ENCODE data around the gene CNTNAP2. TPM values are rescaled to one million over a fixed set of nuclear protein-coding genes. Genes with fewer than 3 reads are reported as not detected.

The CNTNAP2 gene
- total RNA-seq, 3 donors from 2014 or later (not counting 1 experiment from before 2014, with no cell fraction given), result 0.18 to 1.1 TPM; not detected in 1

DNA sequence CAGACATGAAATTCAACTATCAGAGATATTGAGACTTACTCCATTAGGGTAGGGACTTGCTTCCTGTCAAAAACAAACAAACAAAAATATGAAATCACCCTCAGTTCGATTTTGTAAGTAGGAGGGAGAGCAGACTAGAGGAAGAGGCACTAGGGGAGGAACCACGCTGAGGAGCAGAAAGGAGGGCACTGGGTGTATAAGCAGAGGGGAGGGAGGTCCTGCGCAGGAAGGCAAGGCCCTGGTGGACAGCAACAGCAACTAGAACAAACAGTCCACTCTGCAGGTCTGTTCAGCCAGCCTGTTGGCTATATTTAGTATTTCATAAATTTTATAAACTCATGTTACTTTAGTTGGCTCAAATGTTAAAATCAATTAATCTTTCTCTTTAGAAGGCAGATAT lies 1536.9 kb downstream of the CNTNAP2 start:
- ATAC-seq (no peak), DNase-seq (no peak)
- Histone ChIP-seq H3K4me3 (ENCODE audit: low read length) (no peak overlapping the region), H3K36me3 (ENCODE audit: control insufficient read depth, insufficient read depth, low read length) (no peaks in the 10 kb centered on the region), H3K27ac (ENCODE audit: low read length) (no peak overlapping the region), H3K27me3 (ENCODE audit: control insufficient read depth, insufficient read depth, low read length) (no peaks in the 10 kb centered on the region), H3K4me1 (ENCODE audit: control insufficient read depth, insufficient read depth, low read length) (no peaks in the 10 kb centered on the region), H3K9me3 (ENCODE audit: control insufficient read depth, insufficient read depth, low read length) (no peaks in the 10 kb centered on the region)
- 74% methylated on average over 2 of the region's 3 CpGs for WGBS (ENCODE audit: insufficient coverage)
- Mint-ChIP-seq H3K9me3 (peaks cover 7 to 18% of the 10 kb centered on the region in 2 donors), H3K27ac (no peak overlapping the region), H3K4me1 (no peaks in the 10 kb centered on the region), H3K4me3 (no peak overlapping the region), H3K36me3 (no peaks in the 10 kb centered on the region), H3K27me3 (ENCODE audit: low read depth in 2 of 2) (no peaks in the 10 kb centered on the region)
- TF ChIP-seq, protein P1, sequence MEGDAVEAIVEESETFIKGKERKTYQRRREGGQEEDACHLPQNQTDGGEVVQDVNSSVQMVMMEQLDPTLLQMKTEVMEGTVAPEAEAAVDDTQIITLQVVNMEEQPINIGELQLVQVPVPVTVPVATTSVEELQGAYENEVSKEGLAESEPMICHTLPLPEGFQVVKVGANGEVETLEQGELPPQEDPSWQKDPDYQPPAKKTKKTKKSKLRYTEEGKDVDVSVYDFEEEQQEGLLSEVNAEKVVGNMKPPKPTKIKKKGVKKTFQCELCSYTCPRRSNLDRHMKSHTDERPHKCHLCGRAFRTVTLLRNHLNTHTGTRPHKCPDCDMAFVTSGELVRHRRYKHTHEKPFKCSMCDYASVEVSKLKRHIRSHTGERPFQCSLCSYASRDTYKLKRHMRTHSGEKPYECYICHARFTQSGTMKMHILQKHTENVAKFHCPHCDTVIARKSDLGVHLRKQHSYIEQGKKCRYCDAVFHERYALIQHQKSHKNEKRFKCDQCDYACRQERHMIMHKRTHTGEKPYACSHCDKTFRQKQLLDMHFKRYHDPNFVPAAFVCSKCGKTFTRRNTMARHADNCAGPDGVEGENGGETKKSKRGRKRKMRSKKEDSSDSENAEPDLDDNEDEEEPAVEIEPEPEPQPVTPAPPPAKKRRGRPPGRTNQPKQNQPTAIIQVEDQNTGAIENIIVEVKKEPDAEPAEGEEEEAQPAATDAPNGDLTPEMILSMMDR (IDR thresholded peaks at IDR 0.05), result no peak
- intact Hi-C loops (cut with micrococcal nuclease), result no loop called here

DNA sequence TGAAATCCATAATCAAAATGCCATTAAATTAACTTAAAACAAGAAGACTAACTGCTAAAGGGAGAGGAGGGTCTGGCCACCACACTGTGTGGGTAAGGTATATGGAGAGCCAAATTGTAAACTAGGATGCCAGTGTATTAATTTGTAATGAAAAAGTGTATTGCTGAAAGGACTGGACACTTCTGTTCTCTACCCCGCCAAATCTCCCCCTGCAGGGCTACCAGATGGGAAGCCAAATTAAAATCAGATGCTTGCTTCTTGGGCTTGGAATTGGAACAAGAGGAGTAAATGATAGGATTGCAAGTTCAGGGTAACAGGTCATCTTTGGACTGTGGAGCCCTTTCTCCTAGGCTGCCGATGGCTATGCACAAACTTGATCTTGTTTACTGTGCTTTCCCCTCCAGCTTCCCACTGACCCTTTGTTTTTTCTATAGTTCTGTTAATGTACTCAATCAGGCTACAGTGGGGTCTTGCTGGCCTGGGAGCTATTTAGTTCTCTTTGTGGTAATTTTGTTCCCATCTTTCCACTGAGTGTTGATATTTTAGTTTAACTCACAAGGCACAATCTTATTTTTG lies 1541.9 kb downstream of the CNTNAP2 start:
- no peak overlapping the region for H3K27ac Mint-ChIP-seq
- Histone ChIP-seq H3K9me3 (ENCODE audit: control insufficient read depth, insufficient read depth, low read length) (no peaks in the 10 kb centered on the region), H3K27ac (ENCODE audit: low read length) (no peak overlapping the region), H3K4me1 (ENCODE audit: control insufficient read depth, insufficient read depth, low read length) (no peaks in the 10 kb centered on the region), H3K36me3 (ENCODE audit: control insufficient read depth, insufficient read depth, low read length) (no peaks in the 10 kb centered on the region), H3K4me3 (ENCODE audit: low read length) (no peak overlapping the region), H3K27me3 (ENCODE audit: control insufficient read depth, insufficient read depth, low read length) (no peaks in the 10 kb centered on the region)
- H3K9me3 Mint-ChIP-seq, result peaks cover 7 to 14% of the 10 kb centered on the region in 2 donors
- 93% methylated on average over 2 of the region's 2 CpGs for WGBS (ENCODE audit: insufficient coverage)
- H3K36me3 Mint-ChIP-seq, result no peaks in the 10 kb centered on the region
- ATAC-seq (no peak), DNase-seq (no peak)
- TF ChIP-seq, protein P1 (IDR thresholded peaks at IDR 0.05), result no peak
- no peaks in the 10 kb centered on the region for H3K4me1 Mint-ChIP-seq
- no peak overlapping the region for H3K4me3 Mint-ChIP-seq
- intact Hi-C loops (cut with micrococcal nuclease), result no loop called here
- no peaks in the 10 kb centered on the region for H3K27me3 Mint-ChIP-seq (ENCODE audit: low read depth in 2 of 2)

DNA sequence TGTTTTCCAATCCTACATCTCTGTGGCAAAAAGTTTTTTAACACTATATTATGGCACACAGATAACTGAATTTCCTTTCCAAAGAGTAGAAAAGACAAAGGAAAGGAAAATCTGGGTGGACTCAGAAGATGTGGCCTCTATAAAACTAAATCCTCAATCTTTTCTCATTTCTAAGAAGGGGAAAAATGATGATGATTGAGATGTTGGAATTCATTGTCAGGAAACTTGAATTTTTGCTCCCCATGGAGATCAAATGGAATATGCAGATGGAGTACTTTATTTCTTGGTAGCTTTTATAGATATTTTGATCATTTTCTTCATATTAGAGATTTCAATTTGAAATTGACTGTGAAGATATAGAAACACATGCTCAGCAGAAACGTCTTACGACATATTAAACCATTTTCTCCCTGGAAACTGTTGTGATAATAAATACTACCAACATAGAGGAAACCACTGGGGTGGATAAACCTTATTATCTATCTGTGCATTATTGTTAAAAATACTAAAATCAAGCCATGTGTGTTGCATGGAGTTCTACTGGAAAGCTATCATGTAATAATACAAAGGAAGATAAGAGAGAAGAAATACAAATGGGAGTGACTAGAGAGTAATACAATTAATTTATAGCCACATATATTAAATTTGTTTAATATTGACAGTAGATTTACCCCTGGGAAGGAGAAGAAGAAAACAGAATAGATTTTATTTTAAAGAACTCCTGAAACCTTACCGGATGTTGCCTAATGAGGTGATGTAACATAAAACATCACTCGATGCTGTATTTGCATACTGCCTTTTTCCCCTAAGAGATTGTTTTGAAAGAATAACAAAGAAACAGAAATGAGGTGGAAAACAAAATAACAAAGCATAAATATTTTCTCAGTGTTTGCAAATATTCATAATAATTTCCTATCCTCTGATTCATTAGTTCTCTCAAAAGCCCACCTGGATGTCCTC lies 1542.7 kb downstream of the CNTNAP2 start:
- Histone ChIP-seq H3K4me1 (ENCODE audit: control insufficient read depth, insufficient read depth, low read length) (no peaks in the 10 kb centered on the region), H3K36me3 (ENCODE audit: control insufficient read depth, insufficient read depth, low read length) (no peaks in the 10 kb centered on the region), H3K27me3 (ENCODE audit: control insufficient read depth, insufficient read depth, low read length) (no peaks in the 10 kb centered on the region), H3K9me3 (ENCODE audit: control insufficient read depth, insufficient read depth, low read length) (no peaks in the 10 kb centered on the region), H3K4me3 (ENCODE audit: low read length) (no peak overlapping the region), H3K27ac (ENCODE audit: low read length) (no peak overlapping the region)
- ATAC-seq (no peak), DNase-seq (no peak)
- peaks cover 8 to 17% of the 10 kb centered on the region in 2 donors for H3K9me3 Mint-ChIP-seq
- H3K27ac Mint-ChIP-seq, result no peak overlapping the region
- no peaks in the 10 kb centered on the region for H3K36me3 Mint-ChIP-seq
- WGBS (ENCODE audit: insufficient coverage), result 100% methylated on average over 1 of the region's 4 CpGs
- intact Hi-C loops (cut with micrococcal nuclease), result no loop called here
- H3K4me3 Mint-ChIP-seq, result no peak overlapping the region
- no peaks in the 10 kb centered on the region for H3K27me3 Mint-ChIP-seq (ENCODE audit: low read depth in 2 of 2)
- H3K4me1 Mint-ChIP-seq, result no peaks in the 10 kb centered on the region
- TF ChIP-seq, protein P1 (IDR thresholded peaks at IDR 0.05), result no peak

All from natural killer cell (primary cell).